SKM-1 (cell line): ENCODE measurements around the gene ST6GALNAC2.

Experiments
- DNase-seq: peaks from one replicate; lab custom pipeline; 2025; ENCODE audit not compliant: unreplicated experiment; lab: John Stamatoyannopoulos, UW

ST6GALNAC2 gene

GRCh38 chr17:76557368-76558197 is 28.1 kb downstream of the ST6GALNAC2 start:
- DNase-seq = peak; percentile 91

DNA sequence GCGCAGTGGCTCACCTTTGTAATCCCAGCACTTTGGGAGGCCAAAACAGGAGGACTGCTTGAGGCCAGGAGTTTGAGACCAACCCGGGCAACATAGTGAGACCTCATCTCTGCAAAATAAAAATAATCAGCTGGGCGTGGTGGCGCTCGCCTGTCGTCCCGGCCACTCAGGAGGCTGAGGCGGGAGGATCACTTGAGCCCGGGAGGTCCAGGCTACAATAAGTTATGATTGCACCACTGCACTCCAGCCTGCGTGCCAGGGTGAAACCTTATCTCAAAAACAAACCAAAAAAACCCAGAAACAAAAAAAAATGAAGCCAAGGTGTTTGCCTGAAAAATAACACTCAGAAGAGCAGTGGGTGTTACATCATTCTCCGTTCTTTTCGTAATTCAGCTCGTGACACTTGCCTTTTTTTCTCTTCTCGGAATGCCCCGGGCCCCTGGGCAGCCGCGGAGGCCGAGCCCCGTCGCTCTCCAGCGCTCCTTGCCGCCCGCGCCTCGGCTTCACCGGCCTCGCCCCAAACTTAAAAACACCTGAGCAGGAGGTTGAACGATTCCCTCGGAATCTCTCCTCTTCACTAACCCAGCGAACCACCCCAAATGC is 28.8 kb downstream of the ST6GALNAC2 start:
- DNase-seq = peak; percentile 32

DNA sequence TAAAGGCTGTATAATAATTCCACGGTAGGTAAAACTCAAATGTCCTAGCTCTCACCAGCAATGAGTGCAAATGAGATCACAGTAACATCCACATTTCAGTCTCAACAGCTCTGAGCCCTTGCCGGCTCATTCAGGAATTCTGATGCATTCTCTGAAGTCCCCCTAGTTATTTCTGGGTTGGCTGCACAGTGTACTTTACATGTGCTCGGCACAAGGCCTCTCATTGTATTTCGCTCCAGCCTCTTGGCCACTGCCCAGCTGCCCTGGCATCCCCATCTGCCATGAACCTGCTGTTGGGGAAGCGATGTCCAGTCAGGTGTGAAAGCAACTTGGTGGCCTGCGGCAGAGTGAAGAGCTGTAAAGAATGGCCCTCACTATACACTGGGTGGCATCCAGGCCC is 31.5 kb downstream of the ST6GALNAC2 start:
- no peak for DNase-seq

GRCh38 chr17:76553178-76553908 is 32.3 kb downstream of the ST6GALNAC2 start:
- DNase-seq = no peak

GRCh38 chr17:76551685-76552084 is 34.0 kb downstream of the ST6GALNAC2 start:
- DNase-seq = no peak

DNA sequence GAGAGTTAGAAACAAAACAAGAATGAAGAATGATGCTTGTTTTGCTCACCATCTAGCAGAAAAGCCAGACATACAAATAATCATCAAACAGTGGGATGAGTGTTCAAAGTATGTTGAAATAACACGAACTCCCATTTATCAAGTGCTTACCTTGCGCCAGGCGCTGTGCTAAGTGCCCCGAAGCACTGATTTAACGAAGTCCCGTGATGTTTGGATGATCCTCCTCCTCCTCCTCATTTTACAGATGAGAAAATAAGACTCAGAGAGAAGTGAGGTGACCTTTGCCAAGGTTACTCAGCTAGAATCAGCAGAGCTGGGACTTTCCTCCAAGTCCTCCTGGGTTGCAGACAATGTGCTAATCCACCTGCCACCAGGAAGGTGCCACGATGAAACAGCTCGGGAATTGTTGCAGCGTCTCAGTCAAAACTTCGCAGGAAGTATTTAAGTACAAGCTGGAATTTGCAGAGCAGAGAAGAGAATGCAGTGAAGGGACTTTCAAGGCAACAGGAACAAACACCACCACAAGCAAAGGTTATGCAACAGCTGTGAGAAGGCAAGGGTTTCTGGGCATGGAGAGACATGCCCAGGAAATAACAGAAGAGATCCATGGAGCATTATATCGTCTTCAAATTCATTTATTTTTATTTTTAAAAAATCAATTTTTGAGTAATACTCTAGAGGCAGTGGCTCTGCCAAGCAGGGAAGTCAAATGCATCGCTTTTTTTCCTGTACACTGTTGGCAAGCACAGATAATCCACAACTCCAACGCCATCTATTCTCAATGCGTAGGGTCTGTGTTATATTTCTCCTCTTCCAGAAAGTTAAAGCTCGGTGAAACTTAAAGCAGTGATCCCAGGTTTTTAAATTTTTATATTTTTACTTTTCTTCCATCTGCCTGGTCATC is 34.7 kb downstream of the ST6GALNAC2 start:
- peak; percentile 48 for DNase-seq

DNA sequence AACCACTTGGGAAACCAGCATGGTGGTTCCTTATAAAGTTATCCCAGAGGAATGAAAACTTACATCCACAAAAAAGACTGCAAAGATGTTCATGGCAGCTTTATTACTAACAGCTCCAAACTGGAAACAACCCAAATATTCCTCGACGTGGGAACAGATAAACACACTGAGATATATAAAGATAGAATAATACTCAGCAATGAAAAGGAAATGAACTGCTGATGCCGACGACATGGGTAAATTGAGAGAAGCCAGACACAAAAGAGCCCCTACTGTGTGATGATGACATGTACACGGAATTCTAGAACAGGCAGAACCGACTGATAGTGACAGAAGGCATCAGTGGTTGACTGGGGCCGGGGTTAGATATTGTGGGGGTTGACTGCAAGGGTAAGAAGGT is 36.1 kb downstream of the ST6GALNAC2 start:
- DNase-seq = no peak

- no peak for DNase-seq
Observed at GRCh38 chr17:76549215-76549518, 36.5 kb downstream of the ST6GALNAC2 start.

DNA sequence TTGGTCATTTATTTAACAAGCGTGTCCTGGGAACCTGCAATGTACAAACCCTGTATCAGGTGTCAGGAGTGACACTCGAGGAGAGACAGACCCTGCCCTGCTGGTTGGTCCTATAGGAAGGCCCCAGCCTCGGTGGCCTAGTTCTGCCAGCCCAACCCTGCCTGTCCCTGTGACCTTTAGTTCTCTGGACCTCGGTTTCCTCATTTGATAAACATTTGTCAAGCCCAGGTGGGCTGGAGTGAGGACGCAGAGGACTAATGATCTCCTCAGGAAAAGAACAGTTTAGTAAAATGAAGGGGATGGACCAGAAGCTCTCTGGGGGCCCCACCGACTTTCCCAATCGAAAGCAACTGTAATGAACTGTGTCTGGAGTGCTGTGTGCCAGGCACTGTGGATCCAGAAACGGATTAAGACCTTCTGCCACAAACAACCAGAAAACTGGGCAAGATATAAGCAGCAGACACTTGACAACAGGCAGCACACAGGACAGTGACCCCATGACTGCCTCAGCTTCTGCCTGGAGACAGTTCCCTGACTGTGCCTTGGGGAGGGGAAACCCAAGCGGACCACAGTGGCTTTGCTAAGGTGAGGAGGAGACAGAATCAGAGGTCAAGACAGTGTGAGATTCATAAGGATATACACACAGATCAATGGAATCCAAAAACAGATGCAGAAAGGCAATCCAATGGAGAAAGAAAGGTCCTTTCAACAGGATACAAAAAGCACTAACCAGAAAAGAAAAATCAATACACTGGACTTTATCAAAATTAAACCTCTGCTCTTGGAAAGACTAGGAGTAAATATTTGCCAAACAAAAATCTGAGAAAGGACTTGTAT is 37.1 kb downstream of the ST6GALNAC2 start:
- DNase-seq = no peak

GRCh38 chr17:76547642-76548202 is 37.9 kb downstream of the ST6GALNAC2 start:
- DNase-seq = no peak

- DNase-seq = peak; percentile 13
Observed at GRCh38 chr17:76547183-76547641, 38.4 kb downstream of the ST6GALNAC2 start.

GRCh38 chr17:76546556-76547182 is 39.0 kb downstream of the ST6GALNAC2 start:
- no peak for DNase-seq

GRCh38 chr17:76545918-76546555 is 39.6 kb downstream of the ST6GALNAC2 start:
- DNase-seq = no peak

GRCh38 chr17:76544546-76545365 is 40.9 kb downstream of the ST6GALNAC2 start:
- no peak for DNase-seq

DNA sequence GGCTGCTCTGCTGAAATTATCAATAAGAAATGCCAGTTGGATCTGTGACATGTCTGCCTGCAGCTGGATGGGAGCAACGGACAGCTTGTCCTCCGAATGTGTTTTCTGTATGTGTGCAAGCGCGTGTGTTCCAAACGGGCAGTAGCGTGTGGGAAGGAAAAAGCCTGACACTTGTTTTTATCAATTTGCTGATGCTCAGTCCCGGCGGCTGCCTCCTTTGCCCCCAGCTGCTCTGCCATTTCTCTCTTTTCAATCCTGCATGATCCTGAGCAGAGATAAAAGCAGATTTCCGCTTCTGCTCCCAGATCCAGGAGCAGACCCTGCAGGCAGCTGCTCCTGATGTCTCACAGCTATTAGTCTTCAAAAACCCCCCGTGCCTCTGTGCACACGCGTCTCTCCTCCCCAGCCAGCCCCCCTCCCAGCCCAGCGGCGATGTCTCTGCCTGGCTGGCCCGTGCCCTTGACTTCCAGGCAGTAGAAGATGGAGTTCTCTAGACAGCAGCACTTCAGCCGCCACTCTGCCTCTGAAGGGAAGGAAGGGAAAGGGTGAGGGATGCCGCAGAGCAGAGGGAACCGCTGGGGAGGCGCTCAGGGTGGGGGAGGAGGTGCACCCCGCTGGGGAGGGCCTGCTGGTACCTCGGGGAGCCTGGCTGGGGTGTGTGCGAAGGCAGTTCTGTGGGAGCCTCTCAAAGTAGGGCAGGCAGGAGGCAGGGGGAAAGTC is 41.7 kb downstream of the ST6GALNAC2 start:
- DNase-seq = no peak

- no peak for DNase-seq
Observed at GRCh38 chr17:76543482-76543825, 42.2 kb downstream of the ST6GALNAC2 start.

GRCh38 chr17:76542984-76543383 is 42.7 kb downstream of the ST6GALNAC2 start:
- no peak for DNase-seq
